HTR-8/SVneo (cell line): ENCODE data around the gene GALE.
"Not testable (repeated sequence)": the region's sequence is repeated elsewhere in the genome, so short reads cannot be mapped to it uniquely, and the experiment has no call there.

Experiments used
- DNase-seq: peaks from one replicate; pipeline ENCODE4 v3.0.0; 2011; ENCODE audit warnings: low spot score, mixed read lengths; ENCODE audit not compliant: insufficient read length
- FAIRE-seq: peaks from 2 replicates; lab custom pipeline; 2011; peaks lifted over from hg19 to GRCh38; lab: Jason Lieb, UNC

The GALE gene

DNA sequence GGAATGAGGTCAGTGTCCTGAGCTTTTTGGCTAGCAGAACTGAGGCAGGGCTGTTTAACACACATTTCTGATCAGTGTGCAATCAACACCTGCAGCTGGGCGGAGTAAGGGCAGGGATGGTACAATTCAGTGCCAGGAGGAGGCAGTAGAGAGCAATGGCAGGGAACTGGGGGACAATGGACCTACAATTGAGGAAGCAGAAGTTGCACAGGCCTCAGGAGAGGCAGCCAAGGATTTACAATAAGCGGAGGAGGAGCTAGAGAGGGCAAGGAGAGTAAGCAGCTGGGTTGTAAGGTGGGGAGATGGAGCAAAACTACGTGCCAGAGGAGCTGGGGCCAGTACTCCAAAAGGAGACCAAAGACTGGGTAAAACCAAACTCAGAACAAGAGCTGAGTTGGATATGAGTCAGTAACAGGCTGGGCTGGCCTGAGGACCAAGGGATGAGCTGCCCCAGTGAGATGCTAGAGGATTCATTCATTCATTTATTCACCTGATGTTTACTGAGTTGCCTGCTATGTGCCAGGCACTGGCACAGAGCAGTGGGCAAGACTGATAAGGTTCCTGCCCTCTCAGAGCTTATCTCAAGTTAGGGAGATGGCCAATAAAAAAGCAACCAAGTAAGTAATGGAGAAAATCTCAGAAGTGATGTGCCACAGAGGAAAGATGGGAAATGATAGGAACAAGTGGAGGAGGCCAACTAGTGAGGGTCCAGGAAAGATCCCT lies 10.4 kb upstream of the GALE start:
- FAIRE-seq (peak; percentile 4), DNase-seq (no peak)

DNA sequence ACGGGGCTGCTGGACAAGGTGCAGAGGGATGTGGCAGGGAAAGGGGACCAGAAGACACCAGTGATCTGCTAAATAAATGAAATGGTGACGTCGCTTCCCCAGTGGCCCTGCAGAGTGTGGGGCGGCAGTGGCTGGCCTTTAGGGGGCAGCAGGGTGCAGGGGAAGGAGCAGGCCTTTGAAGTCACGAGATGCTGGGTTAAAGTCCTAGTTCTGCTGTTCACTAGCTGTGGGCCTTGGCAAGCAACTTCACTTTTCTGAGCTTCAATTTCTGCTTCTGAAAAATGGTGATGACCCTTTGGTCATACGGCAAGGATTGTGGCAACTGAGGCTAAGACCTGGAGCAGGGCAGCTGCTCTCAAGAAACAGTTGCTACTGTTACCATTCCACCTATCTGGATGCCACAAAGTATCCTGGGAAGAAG lies 9.2 kb upstream of the GALE start:
- DNase-seq (peak; percentile 64), FAIRE-seq (no peak)

DNA sequence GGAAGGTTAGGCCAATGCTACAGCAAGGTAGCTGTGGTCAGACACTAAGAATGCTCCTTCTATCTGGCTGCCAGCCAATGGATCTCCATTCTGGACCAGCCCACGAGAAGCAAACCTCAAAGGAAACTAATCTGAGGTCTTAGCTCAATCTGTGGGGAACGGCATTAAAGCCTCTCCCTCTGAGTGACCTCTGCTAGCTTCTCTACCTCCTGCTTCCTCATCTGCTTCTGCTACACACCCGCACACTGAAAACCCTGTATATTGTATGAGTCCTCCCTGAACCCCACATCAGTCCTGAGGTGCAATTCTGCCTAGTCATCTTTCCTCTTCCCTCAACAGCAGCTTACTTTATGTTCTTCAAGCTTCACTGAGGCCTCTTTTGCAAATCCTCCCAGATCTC lies 6.9 kb upstream of the GALE start:
- FAIRE-seq = no peak
- DNase-seq = no peak

DNA sequence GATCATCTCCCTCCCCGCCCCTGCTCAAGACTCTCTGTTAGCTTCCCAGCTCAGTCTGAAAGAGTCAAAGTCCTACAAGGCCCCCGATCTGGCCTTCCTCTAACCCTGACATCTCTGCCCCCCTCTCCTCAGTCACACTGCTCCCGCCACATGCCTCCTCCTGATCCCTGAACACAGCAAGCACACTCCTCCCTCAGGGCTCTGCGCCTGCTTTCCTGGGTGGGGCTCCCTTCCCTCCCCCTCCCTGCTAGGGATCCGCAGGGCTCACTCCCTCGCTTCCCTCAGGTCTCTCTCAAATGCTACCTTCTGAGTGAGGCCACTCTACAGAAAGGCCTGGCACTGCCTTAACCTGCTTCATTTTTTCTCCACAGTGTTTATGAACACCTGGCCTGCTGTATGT lies 5.7 kb upstream of the GALE start:
- no peak for DNase-seq
- no peak for FAIRE-seq

GRCh38 chr1:23805025-23805424 lies 4.5 kb upstream of the GALE start:
- FAIRE-seq (no peak), DNase-seq (no peak)

DNA sequence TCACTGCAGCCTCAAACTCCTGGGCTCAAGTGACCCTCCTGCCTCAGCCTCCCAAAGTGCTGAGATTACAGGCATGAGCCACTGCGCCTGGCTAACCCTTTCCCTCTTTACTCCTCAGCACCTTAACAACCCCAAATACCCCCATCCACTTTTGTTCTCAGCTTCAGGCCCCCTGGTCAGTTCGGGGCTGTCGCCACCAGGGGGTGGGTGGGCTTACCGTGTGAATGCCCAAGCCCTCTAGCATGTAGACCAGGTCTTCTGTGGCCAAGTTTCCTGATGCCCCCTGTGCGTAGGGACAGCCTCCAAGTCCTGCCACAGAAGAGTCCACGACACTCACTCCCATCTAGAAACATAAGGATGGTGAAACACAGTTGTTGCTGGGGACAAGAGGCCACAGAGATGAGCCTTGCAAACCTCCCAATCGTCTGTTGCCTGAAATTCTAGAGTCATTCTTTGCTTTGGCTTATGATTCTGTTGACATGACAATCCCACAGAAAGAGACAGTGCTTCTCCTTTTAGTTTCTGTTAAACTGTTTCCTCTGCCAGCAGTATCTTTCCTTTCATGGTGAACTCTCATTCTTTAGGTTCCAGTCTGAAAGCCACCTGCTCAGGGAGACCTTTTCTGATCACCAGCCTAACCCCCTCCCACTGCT lies 3.8 kb upstream of the GALE start:
- no peak for FAIRE-seq
- DNase-seq = no peak

- no peak for FAIRE-seq
- DNase-seq = no peak
Measured at GRCh38 chr1:23803674-23804073, 3.1 kb upstream of the GALE start.

- FAIRE-seq, DNase-seq: not testable (repeated sequence)
Measured at GRCh38 chr1:23802809-23803342, 2.3 kb upstream of the GALE start.

- DNase-seq (no peak), FAIRE-seq (no peak)
Measured at GRCh38 chr1:23801876-23802275, 1.3 kb upstream of the GALE start.

DNA sequence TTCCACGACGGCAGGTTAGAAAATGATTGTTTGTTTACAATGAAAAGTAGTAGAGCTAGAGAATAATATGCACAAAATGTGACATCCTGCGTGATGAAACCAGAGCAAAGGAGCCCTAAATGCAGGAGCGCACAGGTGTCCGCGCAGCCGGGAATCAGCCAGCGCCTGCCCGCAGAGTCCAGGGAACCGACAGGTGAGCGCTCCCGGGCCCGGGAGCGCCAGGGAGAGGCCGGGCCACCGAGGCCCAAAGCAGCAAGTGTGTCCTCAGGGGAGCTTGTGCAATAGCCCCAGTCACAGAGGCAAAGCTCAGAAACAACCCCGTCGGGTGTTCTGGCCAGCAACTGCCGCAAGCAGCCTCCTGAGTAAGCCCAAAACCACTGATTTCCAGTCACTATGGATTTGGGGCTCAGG lies 789 bp upstream of the GALE start:
- FAIRE-seq (no peak), DNase-seq (no peak)

DNA sequence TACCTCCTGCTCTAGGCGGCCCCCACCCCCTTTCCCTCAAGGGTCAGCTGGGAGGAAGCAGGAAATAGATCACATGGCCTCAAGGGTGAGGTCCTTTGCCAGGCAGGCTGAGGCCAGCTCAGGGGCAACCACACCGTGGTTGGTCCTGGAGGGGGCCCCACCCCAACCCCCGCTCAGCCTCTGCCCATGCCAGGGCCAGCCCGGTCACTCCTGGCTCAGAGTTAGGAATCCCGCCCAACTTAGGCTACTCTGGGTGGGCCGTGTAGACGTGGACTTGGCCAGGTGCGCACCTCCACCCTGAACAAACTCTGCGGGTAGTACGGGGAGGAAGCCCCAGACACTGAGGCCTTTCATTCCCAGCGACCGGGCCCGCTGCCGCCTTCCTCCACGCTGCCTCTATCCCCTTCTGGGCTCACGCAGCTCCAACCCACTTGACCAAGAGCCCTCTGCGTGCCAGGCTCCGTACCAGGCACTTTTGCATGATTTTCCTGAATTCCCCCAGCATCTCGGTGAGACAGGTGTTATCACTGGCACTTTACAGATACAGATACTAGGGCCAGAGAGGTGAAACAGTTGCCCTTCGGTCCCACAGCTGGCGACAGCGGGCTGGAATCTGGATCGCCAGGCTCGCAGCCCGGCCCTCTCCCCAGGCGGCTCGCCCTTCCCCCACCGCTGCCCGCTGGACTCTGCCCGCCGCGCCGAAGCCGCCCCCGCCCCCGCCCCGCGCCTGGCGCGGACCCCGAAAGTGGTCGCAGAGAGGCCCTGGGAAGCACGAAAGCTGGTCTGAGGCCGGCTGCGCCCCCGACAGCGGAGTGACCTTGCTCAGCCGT lies 769 bp downstream of the GALE start:
- FAIRE-seq = peak; percentile 83
- DNase-seq = peak; percentile 90

GRCh38 chr1:23799255-23799569 lies 1.3 kb downstream of the GALE start:
- no peak for FAIRE-seq
- DNase-seq = no peak

DNA sequence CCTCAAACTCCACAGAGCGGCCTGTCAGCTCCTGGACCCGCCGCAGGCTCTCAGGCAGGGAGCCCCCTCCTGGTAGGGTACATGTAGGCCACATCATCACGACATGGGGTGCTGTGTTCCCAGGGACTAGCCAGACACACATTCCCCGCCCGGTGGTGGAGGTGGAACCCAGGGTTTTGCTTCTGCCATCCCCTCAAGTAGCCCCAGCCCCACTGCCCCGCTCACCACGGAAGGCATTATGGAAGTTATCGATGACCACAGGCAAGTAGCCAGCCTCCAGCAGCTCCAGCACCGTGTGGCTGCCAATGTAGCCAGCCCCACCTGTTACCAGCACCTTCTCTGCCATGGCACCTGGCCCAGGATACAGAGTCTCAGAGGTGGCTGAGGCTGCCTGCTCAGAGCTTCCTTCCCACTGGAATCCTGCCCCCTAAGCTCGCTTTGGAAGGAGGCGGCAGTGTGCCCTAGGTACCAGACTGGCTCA lies 1.9 kb downstream of the GALE start:
- FAIRE-seq (no peak), DNase-seq (no peak)

DNA sequence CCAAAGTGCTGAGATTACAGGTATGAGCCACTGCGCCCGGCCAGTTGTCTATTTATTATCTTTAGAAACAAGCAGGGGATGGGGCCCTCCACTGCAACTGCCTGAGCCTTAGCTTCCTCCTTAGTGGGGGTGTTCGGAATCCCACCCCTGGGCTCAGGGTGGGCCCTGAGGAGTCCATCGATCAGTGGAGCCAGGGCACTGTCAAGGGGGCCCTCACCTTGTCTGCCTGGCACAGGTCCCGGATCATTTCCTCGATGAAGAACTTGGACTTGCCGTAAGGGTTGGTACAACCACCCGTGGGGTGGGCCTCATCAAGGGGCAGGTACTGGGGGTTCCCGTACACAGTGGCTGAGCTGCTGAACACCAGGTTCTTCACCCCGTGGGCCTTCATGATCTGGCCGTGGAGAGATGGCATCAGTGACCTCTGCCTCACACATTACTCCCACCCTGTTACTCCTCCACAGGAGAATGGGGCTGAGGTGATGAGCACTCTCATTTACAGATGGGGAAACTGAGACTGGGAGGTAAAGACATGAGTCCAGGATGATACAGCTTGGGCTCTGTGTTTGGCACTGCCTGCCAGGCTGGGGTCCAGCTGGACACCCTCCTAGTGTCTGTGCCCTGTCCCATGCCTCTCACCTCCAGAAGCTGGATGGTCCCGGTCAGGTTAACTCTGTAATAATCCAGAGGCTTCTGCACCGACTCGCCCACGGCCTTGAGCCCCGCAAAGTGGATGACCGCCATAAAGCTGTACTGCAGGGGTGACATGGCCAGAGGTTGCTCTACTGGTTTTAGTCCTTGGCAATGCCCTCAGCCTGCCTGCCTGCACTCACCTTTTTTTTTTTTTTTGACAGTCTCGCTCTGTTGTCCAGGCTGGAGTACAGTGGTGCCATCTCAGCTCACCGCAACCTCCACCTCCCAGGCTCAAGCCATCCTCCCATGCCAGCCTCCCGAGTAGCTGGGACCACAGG lies 2.8 kb downstream of the GALE start:
- FAIRE-seq = no peak
- DNase-seq = no peak

DNA sequence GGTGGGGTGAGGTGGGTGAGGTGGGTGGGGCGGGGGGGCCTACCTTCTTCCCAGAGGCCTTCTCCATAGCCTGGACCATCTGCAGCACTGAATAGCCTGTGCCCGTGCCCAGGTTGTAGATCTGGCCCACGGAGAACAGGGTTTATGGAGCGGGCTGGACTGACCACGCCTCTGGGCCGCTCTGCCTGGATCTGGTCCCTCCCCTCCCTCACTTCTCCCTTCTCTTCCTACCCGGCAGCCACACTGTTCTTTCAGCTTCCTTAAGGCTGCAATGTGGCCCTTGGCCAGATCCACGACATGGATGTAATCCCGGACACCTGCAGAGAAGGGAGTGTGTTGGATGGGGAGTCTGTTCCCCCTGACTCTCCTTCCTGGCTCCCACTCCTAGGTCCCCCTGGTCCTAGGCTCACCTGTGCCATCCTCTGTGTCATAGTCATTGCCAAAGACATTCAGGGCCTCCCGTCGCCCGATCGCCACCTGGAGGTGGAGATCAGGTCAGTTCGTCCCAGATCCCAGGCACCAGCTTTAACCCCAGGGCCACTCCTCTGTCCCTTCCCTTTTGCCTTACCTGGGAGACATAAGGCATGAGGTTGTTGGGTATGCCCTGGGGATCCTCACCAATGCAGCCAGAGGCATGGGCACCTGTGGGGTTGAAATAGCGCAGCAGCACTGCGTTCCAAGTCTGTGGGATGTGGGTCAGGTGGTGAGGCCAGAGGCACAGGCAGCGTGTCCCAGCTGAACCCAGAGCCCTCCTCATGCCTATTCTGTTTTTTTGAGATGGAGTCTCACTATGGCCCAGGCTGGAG lies 3.9 kb downstream of the GALE start:
- FAIRE-seq (no peak), DNase-seq (no peak)

GRCh38 chr1:23795676-23796465 lies 4.7 kb downstream of the GALE start:
- no peak for DNase-seq
- no peak for FAIRE-seq

DNA sequence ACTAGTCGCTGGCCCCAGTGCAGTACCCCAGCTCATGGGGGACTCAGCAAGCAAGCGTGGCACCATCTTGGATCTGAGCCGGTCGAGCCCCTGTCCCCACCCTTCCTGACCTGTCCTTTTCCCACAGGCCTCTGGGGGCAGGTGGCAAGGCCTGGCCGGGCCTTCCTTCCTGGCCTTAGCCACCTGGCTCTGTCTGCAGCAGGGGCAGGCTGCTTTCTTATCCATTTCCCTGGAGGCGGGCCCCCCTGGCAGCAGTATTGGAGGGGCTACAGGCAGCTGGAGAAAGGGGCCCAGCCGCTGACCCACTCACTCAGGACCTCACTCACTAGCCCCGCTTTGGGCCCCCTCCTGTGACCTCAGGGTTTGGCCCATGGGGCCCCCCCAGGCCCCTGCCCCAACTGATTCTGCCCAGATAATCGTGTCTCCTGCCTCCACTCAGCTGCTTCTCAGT lies 5.8 kb downstream of the GALE start:
- DNase-seq, FAIRE-seq: not testable (repeated sequence)
